H9 (cell line): Measurements from ENCODE around the gene ACYP1. TPM values are rescaled to one million over a fixed set of nuclear protein-coding genes. Genes with fewer than 3 reads are reported as not detected.

Experiments
- DNase-seq: peaks from one replicate; pipeline ENCODE4 v3.0.0-alpha.2; 2017
- H2AFZ ChIP-seq: one replicate; pipeline ENCODE4 v1.6.1; 2013; ENCODE audit warnings: mild to moderate bottlenecking, low read length, control low read depth, moderate library complexity
- H2AK5ac ChIP-seq: 2 replicates; pipeline ENCODE4 v1.6.1; 2013; ENCODE audit warnings: low read length, control low read depth, mixed read lengths; ENCODE audit not compliant: insufficient read length
- H2BK120ac ChIP-seq: one replicate; pipeline ENCODE4 v1.6.1; 2013; ENCODE audit warnings: low read depth, mild to moderate bottlenecking, low read length, control low read depth, inconsistent platforms; ENCODE audit not compliant: poor library complexity, severe bottlenecking
- H2BK12ac ChIP-seq: 2 replicates; pipeline ENCODE4 v1.6.1; 2013; ENCODE audit warnings: low read length, control low read depth, mixed read lengths, low read depth; ENCODE audit not compliant: insufficient read length
- H2BK15ac ChIP-seq: 2 replicates; pipeline ENCODE4 v1.6.1; 2013; ENCODE audit warnings: low read depth, low read length, control low read depth
- H2BK20ac ChIP-seq: one replicate; pipeline ENCODE4 v1.6.1; 2013; ENCODE audit warnings: low read depth, mild to moderate bottlenecking, low read length, control low read depth, inconsistent platforms; ENCODE audit not compliant: poor library complexity, severe bottlenecking
- H2BK5ac ChIP-seq: 2 replicates; pipeline ENCODE4 v1.6.1; 2013; ENCODE audit warnings: low read length, control low read depth, mixed read lengths; ENCODE audit not compliant: insufficient read length
- H3K14ac ChIP-seq: 2 replicates; pipeline ENCODE4 v1.6.1; 2013; ENCODE audit warnings: low read length, control low read depth; ENCODE audit not compliant: insufficient read depth
- H3K18ac ChIP-seq: 2 replicates; pipeline ENCODE4 v1.6.1; 2013; ENCODE audit warnings: low read depth, mild to moderate bottlenecking, mixed read lengths, low read length, control low read depth; ENCODE audit not compliant: insufficient read length
- H3K23ac ChIP-seq: 2 replicates; pipeline ENCODE4 v1.6.1; 2013; ENCODE audit warnings: low read length, control low read depth, mixed read lengths, low read depth; ENCODE audit not compliant: insufficient read length
- H3K23me2 ChIP-seq: 2 replicates; pipeline ENCODE4 v1.6.1; 2013; ENCODE audit warnings: low read depth, mild to moderate bottlenecking, mixed read lengths, low read length, control low read depth; ENCODE audit not compliant: insufficient read length, poor library complexity, severe bottlenecking
- H3K27ac ChIP-seq: 2 replicates; pipeline ENCODE4 v1.5.1; 2013; ENCODE audit warnings: low read length, control low read depth, mixed read lengths, low read depth; ENCODE audit not compliant: insufficient read length
- H3K27me3 ChIP-seq: 2 replicates; pipeline ENCODE4 v1.6.1; 2013; ENCODE audit warnings: low read length, control low read depth, inconsistent platforms; ENCODE audit not compliant: insufficient read depth
- H3K4ac ChIP-seq: 2 replicates; pipeline ENCODE4 v1.6.1; 2013; ENCODE audit warnings: low read depth, mild to moderate bottlenecking, control low read depth, inconsistent platforms, low read length, moderate library complexity
- H3K4me1 ChIP-seq: 2 replicates; pipeline ENCODE4 v1.6.1; 2013; ENCODE audit warnings: low read length, control low read depth, inconsistent platforms; ENCODE audit not compliant: insufficient read depth
- H3K4me2 ChIP-seq: 2 replicates; pipeline ENCODE4 v1.6.1; 2013; ENCODE audit warnings: low read length, control low read depth, mixed read lengths; ENCODE audit not compliant: insufficient read length, insufficient read depth
- H3K56ac ChIP-seq: 2 replicates; pipeline ENCODE4 v1.6.1; 2013; ENCODE audit warnings: low read depth, mild to moderate bottlenecking, mixed read lengths, low read length, control low read depth; ENCODE audit not compliant: insufficient read length
- H3K79me1 ChIP-seq: 2 replicates; pipeline ENCODE4 v1.6.1; 2013; ENCODE audit warnings: low read depth, mild to moderate bottlenecking, moderate library complexity, low read length, control low read depth, inconsistent platforms; ENCODE audit not compliant: insufficient read depth, poor library complexity, severe bottlenecking
- H3K79me2 ChIP-seq: 2 replicates; pipeline ENCODE4 v1.6.1; 2013; ENCODE audit warnings: low read length, control low read depth, inconsistent platforms; ENCODE audit not compliant: insufficient read depth
- H3K9ac ChIP-seq: 2 replicates; pipeline ENCODE4 v1.6.1; 2013; ENCODE audit warnings: low read length, control low read depth, mixed read lengths; ENCODE audit not compliant: insufficient read length; ENCODE audit errors: extremely low read depth
- H3K9me3 ChIP-seq: one replicate; pipeline ENCODE4 v1.6.1; 2013; ENCODE audit warnings: low read depth, low read length, inconsistent platforms; ENCODE audit not compliant: control insufficient read depth
- H3T11ph ChIP-seq: one replicate; pipeline ENCODE4 v1.6.1; 2013; ENCODE audit warnings: mild to moderate bottlenecking, low read length, control low read depth, inconsistent platforms
- H4K20me1 ChIP-seq: one replicate; pipeline ENCODE4 v1.6.1; 2013; ENCODE audit not compliant: control insufficient read depth, insufficient read length, insufficient read depth
- H4K5ac ChIP-seq: 2 replicates; pipeline ENCODE4 v1.6.1; 2013; ENCODE audit warnings: low read depth, mild to moderate bottlenecking, mixed read lengths, low read length, control low read depth; ENCODE audit not compliant: insufficient read length
- H4K8ac ChIP-seq: replicated peaks from 2 replicates; pipeline ENCODE4 v1.6.1; 2013; ENCODE audit warnings: low read length, control low read depth, mixed read lengths, low read depth; ENCODE audit not compliant: insufficient read length
- H4K91ac ChIP-seq: 2 replicates; pipeline ENCODE4 v1.6.1; 2013; ENCODE audit warnings: low read depth, mild to moderate bottlenecking, moderate library complexity, mixed read lengths, low read length, control low read depth; ENCODE audit not compliant: insufficient read length
- H3K27ac Mint-ChIP-seq, 3 experiments: 2 replicates in 2 of 3; 3 replicates in 1 of 3; pipeline ENCODE4 v1.8.0; 2020 to 2021; ENCODE audit warnings: mixed read lengths in 3 of 3, mild to moderate bottlenecking in 1 of 3, moderate library complexity in 1 of 3
- H3K27me3 Mint-ChIP-seq: 2 replicates; pipeline ENCODE4 v1.8.0; 2021; ENCODE audit warnings: low read depth, mild to moderate bottlenecking, moderate library complexity, mixed read lengths
- H3K36me3 Mint-ChIP-seq, 3 experiments: 2 replicates in 2 of 3; 3 replicates in 1 of 3; pipeline ENCODE4 v1.8.0; 2020 to 2021; ENCODE audit warnings: low read depth in 3 of 3, mixed read lengths in 3 of 3; ENCODE audit not compliant: insufficient read depth in 1 of 3
- H3K4me1 Mint-ChIP-seq, 2 experiments: 2 replicates each; pipeline ENCODE4 v1.8.0; 2020; ENCODE audit warnings: mixed read lengths in 2 of 2
- H3K4me3 Mint-ChIP-seq, 2 experiments: 2 replicates in 1 of 2; 3 replicates in 1 of 2; pipeline ENCODE4 v1.8.0; 2020 to 2021; ENCODE audit warnings: mild to moderate bottlenecking in 2 of 2, mixed read lengths in 2 of 2, moderate library complexity in 1 of 2
- H3K9me3 Mint-ChIP-seq, 2 experiments: 2 replicates in 1 of 2; 3 replicates in 1 of 2; pipeline ENCODE4 v1.8.0; 2020; ENCODE audit warnings: mild to moderate bottlenecking in 2 of 2, mixed read lengths in 2 of 2, moderate library complexity in 1 of 2
- WGBS: extraction: QIAGEN DNeasy Blood & Tissue Kit; methylation state at CpG from one replicate; pipeline ENCODE4 v1.1.7; 2013; ENCODE audit warnings: missing lambda C conversion rate, low lambda C conversion rate, mixed read lengths; ENCODE audit not compliant: insufficient read length; ENCODE audit errors: extremely low coverage; 5-methylcytosine and 5-hydroxymethylcytosine counted together
- total RNA-seq: library from RNA; stranded (reverse); gene quantifications from 2 replicates; pipeline ENCODE4 v1.2.1, GENCODE V29; 2021
- TF ChIP-seq, protein P1 (sequence below): fragments of 200-600 bp; sonication (generic); conservative IDR thresholded peaks from 3 replicates; pipeline ENCODE4 v1.8.0; 2021; ENCODE audit warnings: antibody characterized with exemption, mild to moderate bottlenecking

The ACYP1 gene
- total RNA-seq, 1 experiment from 2014 or later = 18.9 TPM

DNA sequence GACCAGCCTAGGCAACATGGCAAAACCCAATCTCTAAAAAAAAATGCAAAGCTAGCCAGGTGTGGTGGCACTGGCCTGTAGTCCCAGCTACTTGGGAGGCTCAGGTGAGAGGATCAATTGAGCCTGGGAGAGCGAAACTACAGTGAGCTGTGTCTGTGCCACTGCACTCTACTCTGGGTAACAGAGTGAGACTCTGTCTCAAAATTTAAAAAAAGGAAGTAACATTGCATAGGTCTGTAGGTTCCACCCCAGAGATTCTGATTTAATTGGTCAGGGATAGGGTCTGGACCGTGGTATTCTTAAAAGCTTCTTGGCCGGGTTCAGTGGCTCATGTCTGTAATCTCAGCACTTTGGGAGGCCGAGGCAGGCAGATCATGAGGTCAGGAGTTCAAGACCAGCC lies 31.9 kb upstream of the ACYP1 start:
- Mint-ChIP-seq H3K4me1 (peaks cover 7 to 8% of the 10 kb centered on the region in 2 experiments), H3K36me3 (peaks cover 21 to 67% (median 63%) of the 10 kb centered on the region in 3 experiments; a peak in 6 of 7 replicates)
- no peaks in the 10 kb centered on the region for H3K9me3 ChIP-seq

More for the DNA sequence above, 31.9 kb upstream of the ACYP1 start:
- H3K56ac ChIP-seq = no peak overlapping the region
- no peaks in the 10 kb centered on the region for H3K27me3 Mint-ChIP-seq
- H3K23me2 ChIP-seq = no peaks in the 10 kb centered on the region
- H3K79me1 ChIP-seq = no peaks in the 10 kb centered on the region
- no peaks in the 10 kb centered on the region for H3K27me3 ChIP-seq
- H2BK12ac ChIP-seq = no peak overlapping the region
- no peak overlapping the region for H2BK20ac ChIP-seq
- H3K23ac ChIP-seq = no peak overlapping the region
- no peak overlapping the region for H3K14ac ChIP-seq
- no peaks in the 10 kb centered on the region for H4K20me1 ChIP-seq
- DNase-seq = no peak
- H3K4me3 Mint-ChIP-seq = no peak overlapping the region
- no peaks in the 10 kb centered on the region for H3K9me3 Mint-ChIP-seq
- H4K5ac ChIP-seq = no peak overlapping the region
- H3K79me2 ChIP-seq = no peaks in the 10 kb centered on the region
- no peak overlapping the region for H2BK5ac ChIP-seq
- H2BK120ac ChIP-seq = no peak overlapping the region
- no peak overlapping the region for H3K4ac ChIP-seq
- H3K9ac ChIP-seq = no peak overlapping the region
- no peak overlapping the region for H4K91ac ChIP-seq
- no peak overlapping the region for H3K27ac ChIP-seq
- H3K4me2 ChIP-seq = no peak overlapping the region
- H4K8ac ChIP-seq = no peak overlapping the region
- no peaks in the 10 kb centered on the region for H3K4me1 ChIP-seq
- H3K18ac ChIP-seq = no peak overlapping the region
- H3K27ac Mint-ChIP-seq = peak overlapping the region in 1 of 3 experiments; percentile 27; a peak in 1 of 7 replicates
- TF ChIP-seq, protein P1, sequence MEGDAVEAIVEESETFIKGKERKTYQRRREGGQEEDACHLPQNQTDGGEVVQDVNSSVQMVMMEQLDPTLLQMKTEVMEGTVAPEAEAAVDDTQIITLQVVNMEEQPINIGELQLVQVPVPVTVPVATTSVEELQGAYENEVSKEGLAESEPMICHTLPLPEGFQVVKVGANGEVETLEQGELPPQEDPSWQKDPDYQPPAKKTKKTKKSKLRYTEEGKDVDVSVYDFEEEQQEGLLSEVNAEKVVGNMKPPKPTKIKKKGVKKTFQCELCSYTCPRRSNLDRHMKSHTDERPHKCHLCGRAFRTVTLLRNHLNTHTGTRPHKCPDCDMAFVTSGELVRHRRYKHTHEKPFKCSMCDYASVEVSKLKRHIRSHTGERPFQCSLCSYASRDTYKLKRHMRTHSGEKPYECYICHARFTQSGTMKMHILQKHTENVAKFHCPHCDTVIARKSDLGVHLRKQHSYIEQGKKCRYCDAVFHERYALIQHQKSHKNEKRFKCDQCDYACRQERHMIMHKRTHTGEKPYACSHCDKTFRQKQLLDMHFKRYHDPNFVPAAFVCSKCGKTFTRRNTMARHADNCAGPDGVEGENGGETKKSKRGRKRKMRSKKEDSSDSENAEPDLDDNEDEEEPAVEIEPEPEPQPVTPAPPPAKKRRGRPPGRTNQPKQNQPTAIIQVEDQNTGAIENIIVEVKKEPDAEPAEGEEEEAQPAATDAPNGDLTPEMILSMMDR = no peak
- no CpG with 5 or more reads among the region's 4 CpGs for WGBS
- no peak overlapping the region for H2AFZ ChIP-seq
- no peak overlapping the region for H2BK15ac ChIP-seq
- no peak overlapping the region for H3T11ph ChIP-seq
- no peak overlapping the region for H2AK5ac ChIP-seq
